Astrocyte (in vitro differentiated cells and primary cell): Measurements from ENCODE around the gene IL1R2. TPM values are rescaled to one million over a fixed set of nuclear protein-coding genes. Genes with fewer than 3 reads are reported as not detected.

Source experiments
- DNase-seq: peaks from one replicate; pipeline ENCODE4 v3.0.0-alpha.2; 2010; ENCODE audit warnings: low read depth
- FAIRE-seq: peaks from 2 replicates; lab custom pipeline; 2011; peaks lifted over from hg19 to GRCh38; lab: Jason Lieb, UNC
- H2AFZ ChIP-seq: 2 replicates; pipeline ENCODE4 v1.6.0; 2012; ENCODE audit warnings: low read depth, low read length, inconsistent platforms
- H3K27ac ChIP-seq: 2 replicates; pipeline ENCODE4 v1.5.1; 2011; ENCODE audit warnings: low read depth, low read length, inconsistent platforms
- H3K27me3 ChIP-seq: 2 replicates; pipeline ENCODE4 v1.6.0; 2011; ENCODE audit warnings: low read length, inconsistent platforms; ENCODE audit not compliant: insufficient read depth
- H3K36me3 ChIP-seq: 2 replicates; pipeline ENCODE4 v1.5.1; 2011; ENCODE audit warnings: low read length, inconsistent platforms; ENCODE audit not compliant: insufficient read depth
- H3K4me1 ChIP-seq: 2 replicates; pipeline ENCODE4 v1.5.1; 2011; ENCODE audit warnings: low read length, inconsistent platforms; ENCODE audit not compliant: insufficient read depth
- H3K4me2 ChIP-seq: 2 replicates; pipeline ENCODE4 v1.6.0; 2012; ENCODE audit warnings: low read length, inconsistent platforms
- H3K4me3 ChIP-seq: 2 replicates; pipeline ENCODE4 v1.5.1; 2011; ENCODE audit warnings: low read depth, mild to moderate bottlenecking, low read length, inconsistent platforms; ENCODE audit not compliant: insufficient read depth
- H3K79me2 ChIP-seq: 2 replicates; pipeline ENCODE4 v1.6.0; 2012; ENCODE audit warnings: mild to moderate bottlenecking, low read length, inconsistent platforms; ENCODE audit not compliant: insufficient read depth
- H3K9ac ChIP-seq: 2 replicates; pipeline ENCODE4 v1.6.0; 2012; ENCODE audit warnings: mild to moderate bottlenecking, low read length, inconsistent platforms
- H3K9me3 ChIP-seq: 2 replicates; pipeline ENCODE4 v1.5.1; 2012; ENCODE audit warnings: low read depth, mild to moderate bottlenecking, low read length, inconsistent platforms; ENCODE audit not compliant: insufficient read depth
- H4K20me1 ChIP-seq: 2 replicates; pipeline ENCODE4 v1.6.0; 2012; ENCODE audit warnings: low read length, inconsistent platforms; ENCODE audit not compliant: insufficient read depth
- H3K27ac Mint-ChIP-seq: one replicate; pipeline ENCODE4 v1.8.0; 2021; ENCODE audit warnings: mild to moderate bottlenecking, mixed read lengths; ENCODE audit not compliant: unreplicated experiment
- H3K27me3 Mint-ChIP-seq: one replicate; pipeline ENCODE4 v1.8.0; 2021; ENCODE audit warnings: low read depth, mixed read lengths; ENCODE audit not compliant: unreplicated experiment
- H3K36me3 Mint-ChIP-seq: one replicate; pipeline ENCODE4 v1.8.0; 2021; ENCODE audit warnings: low read depth, mixed read lengths; ENCODE audit not compliant: unreplicated experiment
- H3K4me1 Mint-ChIP-seq: one replicate; pipeline ENCODE4 v1.8.0; 2021; ENCODE audit warnings: low read depth, mixed read lengths; ENCODE audit not compliant: unreplicated experiment
- H3K4me3 Mint-ChIP-seq: one replicate; pipeline ENCODE4 v1.8.0; 2021; ENCODE audit warnings: mild to moderate bottlenecking, moderate library complexity, mixed read lengths; ENCODE audit not compliant: unreplicated experiment
- H3K9me3 Mint-ChIP-seq: one replicate; pipeline ENCODE4 v1.8.0; 2021; ENCODE audit warnings: mild to moderate bottlenecking, mixed read lengths; ENCODE audit not compliant: unreplicated experiment
- CTCF ChIP-seq: IDR thresholded peaks from 2 replicates; pipeline ENCODE4 v1.5.1; 2011; ENCODE audit warnings: low read depth, mild to moderate bottlenecking, inconsistent platforms, low read length, moderate library complexity; ENCODE audit not compliant: insufficient read depth
- EZH2 ChIP-seq: IDR thresholded peaks from 2 replicates; pipeline ENCODE4 v1.6.1; 2012; ENCODE audit warnings: mild to moderate bottlenecking, low read length, inconsistent platforms; ENCODE audit not compliant: insufficient read depth
- total RNA-seq: library from RNA; stranded (reverse); gene quantifications from 2 replicates; pipeline ENCODE4 v1.2.1, GENCODE V29; 2021

The IL1R2 gene
- total RNA-seq, 1 donor from 2014 or later, result 0.34 TPM

GRCh38 chr2:101995804-101996203, 4.0 kb downstream of the IL1R2 start:
- no peak overlapping the region for H3K4me2 ChIP-seq
- no peaks in the 10 kb centered on the region for H3K4me1 ChIP-seq
- TF ChIP-seq CTCF, result no peak
- TF ChIP-seq EZH2, result no peak
- Mint-ChIP-seq H3K9me3 (no peaks in the 10 kb centered on the region), H3K4me3 (no peak overlapping the region), H3K4me1 (peaks cover 3% of the 10 kb centered on the region), H3K36me3 (no peaks in the 10 kb centered on the region), H3K27ac (no peak overlapping the region), H3K27me3 (peaks cover 61% of the 10 kb centered on the region)
- H2AFZ ChIP-seq, result no peak overlapping the region
- H3K9me3 ChIP-seq, result no peaks in the 10 kb centered on the region
- DNase-seq (no peak), FAIRE-seq (no peak)
- H3K27ac ChIP-seq, result no peak overlapping the region
- H4K20me1 ChIP-seq, result no peaks in the 10 kb centered on the region
- no peaks in the 10 kb centered on the region for H3K79me2 ChIP-seq
- no peak overlapping the region for H3K4me3 ChIP-seq
- no peaks in the 10 kb centered on the region for H3K36me3 ChIP-seq
- peaks cover 22% of the 10 kb centered on the region for H3K27me3 ChIP-seq
- H3K9ac ChIP-seq, result no peak overlapping the region

- TF ChIP-seq EZH2 (no peak), CTCF (no peak)
- Histone ChIP-seq H2AFZ (no peak overlapping the region), H4K20me1 (no peaks in the 10 kb centered on the region), H3K36me3 (no peaks in the 10 kb centered on the region), H3K4me2 (no peak overlapping the region), H3K4me3 (no peak overlapping the region), H3K27ac (no peak overlapping the region), H3K79me2 (no peaks in the 10 kb centered on the region), H3K27me3 (peaks cover 11% of the 10 kb centered on the region), H3K9ac (no peak overlapping the region), H3K9me3 (no peaks in the 10 kb centered on the region), H3K4me1 (no peaks in the 10 kb centered on the region)
- DNase-seq (no peak), FAIRE-seq (no peak)
- Mint-ChIP-seq H3K4me3 (no peak overlapping the region), H3K36me3 (no peaks in the 10 kb centered on the region), H3K9me3 (no peaks in the 10 kb centered on the region), H3K27me3 (peaks cover 37% of the 10 kb centered on the region), H3K4me1 (peaks cover 3% of the 10 kb centered on the region), H3K27ac (no peak overlapping the region)
These were observed 6.8 kb downstream of the IL1R2 start for GRCh38 chr2:101998556-101998895.

GRCh38 chr2:101998896-101999789, 7.4 kb downstream of the IL1R2 start:
- H3K36me3 ChIP-seq, result no peaks in the 10 kb centered on the region
- Mint-ChIP-seq H3K9me3 (no peaks in the 10 kb centered on the region), H3K36me3 (no peaks in the 10 kb centered on the region), H3K27ac (no peak overlapping the region), H3K4me3 (no peak overlapping the region), H3K4me1 (peaks cover 3% of the 10 kb centered on the region), H3K27me3 (peaks cover 32% of the 10 kb centered on the region)
- no peak overlapping the region for H3K27ac ChIP-seq
- H4K20me1 ChIP-seq, result no peaks in the 10 kb centered on the region
- DNase-seq, result no peak
- no peak for FAIRE-seq
- H3K79me2 ChIP-seq, result no peaks in the 10 kb centered on the region
- H3K4me3 ChIP-seq, result no peak overlapping the region
- TF ChIP-seq EZH2 (no peak), CTCF (no peak)
- H3K4me1 ChIP-seq, result no peaks in the 10 kb centered on the region
- no peak overlapping the region for H3K4me2 ChIP-seq
- H2AFZ ChIP-seq, result no peak overlapping the region
- no peaks in the 10 kb centered on the region for H3K9me3 ChIP-seq
- no peak overlapping the region for H3K9ac ChIP-seq
- H3K27me3 ChIP-seq, result peaks cover 11% of the 10 kb centered on the region
